HG03139 (cell line): ENCODE measurements around the gene HECTD3.
"Not testable (repeated sequence)": the region's sequence is repeated elsewhere in the genome, so short reads cannot be mapped to it uniquely, and the experiment has no call there.

Experiments
- ATAC-seq: cut with Tn5 transposase; IDR thresholded peaks from one replicate; pipeline ENCODE4 v1.9.1; 2021; ENCODE audit not compliant: unreplicated experiment

HECTD3 gene

DNA sequence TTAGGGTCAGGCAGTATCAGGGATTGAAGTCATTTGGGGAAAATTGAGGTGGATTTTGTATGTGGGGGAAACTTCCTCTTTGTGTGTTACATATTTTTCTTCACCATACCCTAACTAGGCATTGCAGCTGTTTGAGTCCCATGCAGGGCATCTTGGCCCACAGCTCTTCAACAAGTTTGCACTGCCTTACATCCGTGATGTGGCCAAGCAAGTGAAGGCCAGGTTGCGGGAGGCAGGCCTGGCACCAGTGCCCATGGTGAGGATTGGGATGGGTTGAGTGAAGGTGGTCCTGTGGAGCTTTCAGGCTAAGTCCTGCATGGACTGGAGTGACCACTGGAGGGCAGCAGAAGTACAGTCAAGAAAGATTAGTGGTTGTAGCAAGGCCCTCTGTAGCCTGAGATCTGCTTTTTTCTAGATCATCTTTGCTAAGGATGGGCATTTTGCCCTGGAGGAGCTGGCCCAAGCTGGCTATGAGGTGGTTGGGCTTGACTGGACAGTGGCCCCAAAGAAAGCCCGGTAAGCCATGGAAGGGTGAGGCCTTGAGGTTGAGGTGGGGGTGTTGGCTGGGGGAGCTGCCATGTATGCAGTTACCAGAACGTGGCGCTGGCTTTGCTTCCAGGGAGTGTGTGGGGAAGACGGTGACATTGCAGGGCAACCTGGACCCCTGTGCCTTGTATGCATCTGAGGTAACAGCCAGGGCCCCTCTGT lies 3.4 kb upstream of the HECTD3 start:
- no peak for ATAC-seq

DNA sequence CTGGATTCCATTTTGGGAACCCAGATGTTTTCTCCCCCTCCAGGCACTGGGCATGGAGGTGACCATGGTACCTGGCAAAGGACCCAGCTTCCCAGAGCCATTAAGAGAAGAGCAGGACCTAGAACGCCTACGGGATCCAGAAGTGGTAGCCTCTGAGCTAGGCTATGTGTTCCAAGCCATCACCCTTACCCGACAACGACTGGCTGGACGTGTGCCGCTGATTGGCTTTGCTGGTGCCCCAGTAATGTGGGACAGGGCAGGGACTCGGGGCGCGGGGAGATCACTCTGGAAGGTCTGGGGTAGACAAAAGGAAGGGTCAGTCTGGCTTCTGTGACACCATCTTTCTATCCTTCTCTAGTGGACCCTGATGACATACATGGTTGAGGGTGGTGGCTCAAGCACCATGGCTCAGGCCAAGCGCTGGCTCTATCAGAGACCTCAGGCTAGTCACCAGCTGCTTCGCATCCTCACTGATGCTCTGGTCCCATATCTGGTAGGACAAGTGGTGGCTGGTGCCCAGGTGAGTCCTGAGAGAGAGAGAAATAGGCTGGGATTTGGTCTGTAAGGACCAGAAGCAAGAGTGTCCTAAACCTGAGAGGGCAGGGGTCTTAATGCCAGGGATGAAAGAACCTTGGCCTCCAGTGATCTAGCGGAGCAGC lies 2.6 kb upstream of the HECTD3 start:
- ATAC-seq, result no peak

DNA sequence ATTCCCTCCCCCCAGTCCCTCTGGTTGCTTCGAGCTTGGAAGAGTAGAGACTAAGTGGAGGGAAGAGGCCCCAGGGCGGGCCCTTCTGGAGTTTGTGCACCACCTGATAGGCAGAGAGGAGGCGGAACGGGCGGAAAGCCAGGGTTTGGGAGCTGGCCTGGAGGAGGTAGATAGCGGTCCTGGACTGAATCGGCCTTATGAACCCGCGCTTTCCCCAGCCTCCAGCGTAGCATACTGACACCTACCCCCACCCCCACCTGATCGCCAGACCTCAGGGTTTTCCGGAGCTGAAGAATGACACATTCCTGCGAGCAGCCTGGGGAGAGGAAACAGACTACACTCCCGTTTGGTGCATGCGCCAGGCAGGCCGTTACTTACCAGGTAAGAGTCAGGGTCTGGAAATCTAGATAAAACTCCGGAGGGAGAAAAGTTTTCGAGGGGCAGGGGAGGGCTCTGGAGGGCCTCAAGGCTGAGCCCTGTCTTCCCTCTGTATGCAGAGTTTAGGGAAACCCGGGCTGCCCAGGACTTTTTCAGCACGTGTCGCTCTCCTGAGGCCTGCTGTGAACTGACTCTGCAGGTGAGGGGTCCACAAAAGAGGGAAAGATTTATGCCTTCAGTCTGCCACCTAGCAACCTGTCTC lies 1.6 kb upstream of the HECTD3 start:
- ATAC-seq, result no peak

DNA sequence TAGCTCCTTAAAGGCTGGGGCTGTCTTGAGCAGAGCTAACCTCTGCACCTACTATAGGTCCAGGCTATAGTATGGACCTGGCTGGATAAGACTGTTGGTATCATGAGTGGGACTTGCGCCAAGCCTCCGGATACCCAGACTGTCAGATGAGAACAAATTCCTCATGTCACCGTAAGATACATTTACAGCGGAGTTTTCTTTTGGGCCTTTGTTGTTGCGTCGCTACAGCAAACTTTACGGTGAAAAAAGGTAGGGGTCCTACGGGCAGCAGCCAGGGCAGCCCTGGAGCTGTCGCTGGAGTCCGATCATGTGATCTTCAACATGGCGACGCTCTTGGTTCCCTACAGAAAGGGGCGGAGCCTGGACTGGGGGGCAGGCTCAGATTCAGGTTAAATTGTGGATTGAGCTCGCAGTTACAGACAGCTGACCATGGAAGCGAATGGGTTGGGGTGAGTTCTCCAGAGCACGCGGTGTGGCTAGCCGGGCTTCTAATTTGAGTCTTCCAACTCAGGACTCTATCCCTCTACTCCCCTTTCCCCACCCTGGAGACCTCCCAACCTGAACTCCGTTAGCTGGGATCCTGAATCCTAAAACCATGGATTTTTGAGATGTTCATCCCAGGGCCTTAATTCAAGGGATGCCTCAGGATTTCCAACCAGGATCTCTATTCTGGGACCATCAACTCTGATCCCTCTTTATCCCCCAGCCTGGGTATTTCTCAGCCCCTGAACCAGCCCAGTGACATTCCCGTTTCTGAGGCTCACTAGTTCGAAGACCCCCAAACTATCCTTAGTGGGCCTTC lies 914 bp upstream of the HECTD3 start, which contains the start of gene UROD:
UROD (plus strand) TSS at position 418 of the 802 bp plus-strand sequence; CDS start at position 430, 12 bp downstream.
- ATAC-seq, result peak; percentile 61

DNA sequence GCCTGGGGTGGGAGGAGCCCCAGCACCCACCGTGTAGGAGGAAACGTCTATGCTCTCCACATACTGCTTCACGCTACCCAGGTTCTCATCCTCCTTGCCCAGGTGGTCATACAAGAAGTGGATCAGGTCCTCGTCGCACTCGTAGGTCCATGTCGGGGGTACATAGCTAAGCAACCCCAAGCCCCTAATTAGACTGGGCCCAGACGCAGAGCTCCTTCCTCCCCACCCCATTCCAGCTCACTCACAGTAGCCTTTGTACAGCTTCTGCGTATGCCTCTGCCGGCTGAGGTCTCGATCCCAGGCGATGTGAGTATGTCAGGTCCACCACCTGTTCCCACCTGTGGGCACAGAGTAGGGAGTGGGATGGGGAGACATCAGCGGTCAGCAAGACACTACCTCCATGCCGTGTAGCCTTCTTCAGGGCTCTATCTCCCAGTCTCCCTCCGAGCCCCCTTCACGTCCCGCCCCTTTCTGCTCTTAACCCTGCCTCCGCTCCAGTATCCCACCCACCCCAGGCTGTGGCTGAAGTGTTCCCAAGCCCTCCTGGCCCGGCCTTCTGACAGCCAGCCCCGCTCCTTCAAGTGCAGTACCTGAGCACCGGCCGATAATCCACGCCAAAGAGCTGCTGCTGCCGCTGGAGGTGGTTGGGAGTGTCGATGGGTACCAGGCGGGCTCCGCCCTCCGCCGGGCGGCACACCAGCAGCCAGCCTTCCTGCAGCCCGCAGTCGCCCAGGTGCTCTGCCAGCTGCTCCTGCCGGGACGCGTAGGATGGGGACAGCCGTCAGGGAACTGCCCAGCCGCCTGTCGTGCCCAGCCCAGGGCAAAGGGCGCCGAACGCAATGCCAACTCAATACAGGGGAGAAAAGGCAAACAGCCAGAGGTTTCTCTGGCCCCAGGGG lies 919 bp downstream of the HECTD3 start:
- no peak for ATAC-seq

DNA sequence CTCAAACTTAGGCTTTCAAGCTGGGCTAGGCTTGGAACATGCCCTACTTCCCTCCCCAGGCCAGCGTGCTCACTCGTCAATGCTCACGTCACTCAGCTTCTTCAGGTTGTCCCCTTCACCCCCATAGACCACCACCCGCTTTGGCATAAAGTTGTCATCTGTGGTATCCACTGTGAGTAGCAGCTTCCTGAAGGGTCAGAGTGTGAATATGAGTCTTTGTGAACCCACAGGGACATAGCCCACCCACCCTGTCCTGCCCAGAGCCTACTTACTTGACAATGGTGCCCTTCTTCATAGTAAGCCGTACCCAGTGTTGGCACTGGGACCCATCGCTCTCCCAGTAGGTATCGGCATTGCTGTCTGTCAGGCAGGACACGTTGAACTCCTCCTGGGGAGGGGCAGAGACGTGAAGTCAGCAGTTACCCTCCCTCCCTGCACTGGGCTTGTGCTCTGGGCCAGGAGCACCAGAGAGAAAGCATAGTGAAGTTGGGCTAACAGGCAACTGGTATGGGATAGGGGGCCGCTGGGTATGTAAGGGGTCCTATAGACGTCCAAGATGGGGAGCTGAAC lies 1.7 kb downstream of the HECTD3 start:
- no peak for ATAC-seq

DNA sequence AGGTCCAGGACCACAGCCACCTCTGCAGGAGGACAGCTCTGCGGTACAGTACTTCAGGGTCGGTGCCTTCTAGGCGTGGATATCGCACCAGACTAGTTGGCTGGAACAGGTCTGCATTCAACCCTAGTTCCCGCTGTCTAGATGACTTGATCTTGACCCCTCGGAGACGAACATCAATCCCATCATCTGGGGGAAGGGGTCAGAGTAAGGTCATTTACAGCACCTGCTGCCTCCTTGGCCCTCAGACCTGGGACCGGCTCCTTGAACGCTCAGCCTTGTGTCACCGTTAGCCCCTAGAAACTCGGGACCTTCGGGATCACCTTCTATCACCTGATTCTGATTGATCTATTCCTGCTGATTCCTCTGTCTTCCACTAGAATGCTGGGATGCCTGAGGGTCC lies 2.6 kb downstream of the HECTD3 start:
- no peak for ATAC-seq

DNA sequence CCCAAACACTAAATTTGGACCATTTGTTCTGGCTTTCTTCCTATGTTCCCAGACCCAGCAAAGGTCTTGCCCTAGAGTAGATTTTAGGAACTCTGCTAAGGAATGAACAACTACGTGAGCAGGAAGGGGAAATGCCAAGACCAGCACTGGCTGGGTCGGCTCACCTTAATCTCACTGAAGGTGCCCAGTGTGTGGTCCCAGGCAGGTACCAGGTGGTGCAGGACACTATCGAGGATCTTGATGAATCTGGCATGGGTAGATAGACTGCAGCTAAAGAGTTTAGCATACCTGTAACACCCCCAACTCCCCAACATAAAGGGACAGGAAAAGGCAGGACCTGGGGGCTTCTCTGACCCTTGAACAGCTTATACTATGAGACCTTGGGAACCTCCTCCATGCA lies 3.0 kb downstream of the HECTD3 start:
- ATAC-seq, result no peak

DNA sequence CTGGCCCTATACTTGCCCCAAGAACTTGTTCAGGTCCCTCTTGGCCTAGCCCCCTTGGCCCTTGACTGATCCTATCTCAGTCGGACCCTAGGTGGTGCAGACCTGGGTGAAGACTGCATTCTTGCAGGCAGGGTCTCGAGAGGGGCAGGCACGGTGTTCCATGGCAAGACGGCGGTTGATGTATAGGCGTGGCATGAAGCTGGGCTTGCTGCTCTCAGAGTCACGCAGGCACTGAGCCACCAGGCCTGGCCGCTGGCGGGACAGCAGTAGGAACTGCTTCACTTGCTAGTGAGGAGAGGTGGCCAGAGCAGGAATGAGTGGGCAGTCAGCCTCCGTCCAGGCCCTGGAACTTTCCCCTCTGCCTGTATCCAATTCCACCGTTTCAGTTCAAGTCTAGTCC lies 3.8 kb downstream of the HECTD3 start:
- ATAC-seq, result no peak

DNA sequence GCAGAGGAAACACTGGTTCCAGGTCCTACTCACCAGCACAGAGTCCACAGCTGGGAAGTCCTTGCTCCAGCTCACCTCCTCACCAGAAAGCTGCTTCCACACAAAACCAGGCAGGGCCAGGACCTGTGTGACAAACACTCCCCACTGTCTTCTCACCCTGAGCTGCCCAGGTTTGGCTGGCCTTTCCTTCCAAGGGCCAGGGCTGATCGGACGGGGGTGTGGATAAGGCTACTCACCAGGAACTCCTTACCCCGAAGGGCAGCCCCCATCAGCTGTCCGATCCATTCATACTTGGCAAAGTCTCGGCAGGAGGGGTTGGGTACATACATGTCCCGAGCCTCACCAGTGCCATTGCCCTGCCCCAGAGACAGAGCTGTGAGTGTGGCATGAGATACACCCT lies 5.4 kb downstream of the HECTD3 start:
- no peak for ATAC-seq

DNA sequence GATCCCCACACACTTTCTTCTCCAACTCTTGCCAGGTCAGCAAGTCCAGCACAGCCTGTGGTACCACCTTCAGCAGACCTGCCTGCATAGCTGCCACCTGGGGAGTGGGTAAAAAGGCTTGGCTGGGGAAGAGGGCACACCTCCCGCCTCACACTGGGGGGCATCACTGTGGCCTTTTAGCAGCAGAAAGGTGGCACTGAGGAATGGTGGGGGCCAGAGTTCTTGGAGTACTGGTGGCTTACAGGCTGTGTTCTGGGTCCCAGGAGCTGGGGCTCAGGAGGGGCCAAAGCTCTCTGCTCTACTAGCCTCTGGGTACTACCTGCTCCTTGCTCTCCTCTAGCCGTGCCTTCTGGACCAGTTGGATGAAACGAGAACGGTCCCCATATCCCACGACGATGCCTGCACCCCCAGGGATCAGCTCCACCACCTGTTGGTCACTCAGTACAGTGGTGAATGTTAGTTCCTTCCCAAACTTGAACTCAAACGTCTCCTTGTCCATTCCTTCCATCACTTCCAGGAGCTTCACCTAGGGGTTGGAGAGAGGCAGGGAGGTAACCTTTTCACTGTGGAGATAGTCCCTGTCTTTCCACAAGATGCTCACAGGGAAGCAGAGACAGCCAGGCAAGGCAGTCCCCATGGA lies 6.7 kb downstream of the HECTD3 start:
- ATAC-seq, result no peak

DNA sequence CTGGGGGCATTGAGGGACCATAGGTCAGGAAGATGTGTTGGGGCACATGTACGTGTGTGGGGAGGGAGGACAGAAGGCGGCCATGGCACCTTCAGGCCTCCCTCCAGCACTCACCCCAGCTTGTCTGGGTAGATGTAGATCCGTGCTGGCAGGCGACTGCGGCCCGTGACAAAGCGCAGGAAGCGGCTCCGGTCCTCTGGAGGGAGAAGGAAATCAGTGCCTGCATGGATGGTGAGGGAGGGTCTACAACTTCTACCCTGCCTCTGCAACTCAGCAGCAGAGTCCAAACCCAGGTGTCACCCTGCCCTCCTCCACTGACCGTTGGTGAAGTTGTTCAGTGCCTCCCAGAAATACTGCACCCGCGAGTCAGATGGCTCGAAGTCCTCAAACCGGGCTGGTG lies 7.4 kb downstream of the HECTD3 start:
- no peak for ATAC-seq

DNA sequence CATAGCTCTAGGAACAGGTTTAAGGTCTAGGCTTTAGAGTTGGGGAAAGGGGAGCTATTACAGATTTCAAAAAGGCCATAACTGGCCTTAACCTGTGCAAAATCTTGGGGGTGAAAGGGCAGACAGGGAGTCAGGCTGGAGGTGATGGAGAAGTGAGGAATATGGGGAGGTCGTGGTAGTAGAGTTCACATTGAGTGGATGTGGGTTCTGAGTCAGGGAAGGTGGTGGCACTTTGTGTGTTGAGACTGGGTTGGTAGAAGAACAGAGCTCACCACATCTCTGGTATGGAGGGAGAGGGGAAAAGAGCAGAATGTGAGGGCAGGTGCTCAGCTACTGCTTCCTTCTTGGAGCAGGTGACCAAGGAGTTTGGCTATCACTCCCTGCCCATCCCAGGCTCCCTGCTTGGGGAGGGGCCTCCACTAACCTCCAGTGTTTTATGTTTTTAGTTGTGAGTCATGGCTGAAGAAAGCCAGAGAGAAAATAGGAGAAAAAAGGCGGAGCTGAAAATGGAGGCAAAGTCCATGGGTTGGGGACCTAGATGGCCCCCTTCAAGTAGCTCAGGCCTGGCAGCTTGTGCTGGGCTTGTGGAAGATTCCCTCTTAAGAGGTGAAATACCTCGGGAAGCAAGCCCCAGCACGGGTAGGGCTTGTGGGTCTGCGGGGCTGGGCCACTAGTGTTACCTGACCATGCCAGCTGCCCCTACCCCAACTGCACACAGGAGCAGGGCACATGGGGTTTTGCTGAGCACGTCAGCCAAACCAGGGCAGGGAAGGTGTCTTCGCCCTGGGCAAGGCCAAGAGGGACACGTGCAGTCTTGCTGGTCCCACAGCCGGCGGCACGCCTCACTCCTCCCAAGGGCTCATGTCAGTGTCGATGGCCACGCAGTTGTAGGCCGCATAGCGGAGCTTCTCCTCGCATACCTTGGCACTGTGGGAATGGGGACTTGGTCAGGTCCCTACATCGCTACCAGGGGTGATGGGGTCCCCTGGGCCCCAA lies 8.2 kb downstream of the HECTD3 start:
- no peak for ATAC-seq

DNA sequence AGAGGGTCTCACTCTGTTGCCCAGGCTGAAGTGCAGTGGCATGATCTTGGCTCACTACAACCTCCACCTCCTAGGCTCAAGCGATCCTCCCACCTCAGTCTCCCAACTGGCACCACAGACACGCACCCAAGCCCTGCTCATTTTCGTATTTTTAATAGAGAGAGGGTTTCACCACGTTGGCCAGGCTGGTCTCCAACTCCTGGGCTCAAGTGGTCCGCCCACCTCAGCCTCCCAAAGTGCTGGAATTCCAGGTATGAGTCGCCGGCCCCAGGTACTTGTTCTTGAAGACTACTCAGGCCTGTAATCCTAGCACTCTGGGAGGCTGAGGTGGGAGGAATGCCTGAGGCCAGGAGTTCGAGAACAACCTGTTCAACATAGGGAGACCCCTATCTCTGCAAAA lies 9.5 kb downstream of the HECTD3 start:
- not testable (repeated sequence) for ATAC-seq

DNA sequence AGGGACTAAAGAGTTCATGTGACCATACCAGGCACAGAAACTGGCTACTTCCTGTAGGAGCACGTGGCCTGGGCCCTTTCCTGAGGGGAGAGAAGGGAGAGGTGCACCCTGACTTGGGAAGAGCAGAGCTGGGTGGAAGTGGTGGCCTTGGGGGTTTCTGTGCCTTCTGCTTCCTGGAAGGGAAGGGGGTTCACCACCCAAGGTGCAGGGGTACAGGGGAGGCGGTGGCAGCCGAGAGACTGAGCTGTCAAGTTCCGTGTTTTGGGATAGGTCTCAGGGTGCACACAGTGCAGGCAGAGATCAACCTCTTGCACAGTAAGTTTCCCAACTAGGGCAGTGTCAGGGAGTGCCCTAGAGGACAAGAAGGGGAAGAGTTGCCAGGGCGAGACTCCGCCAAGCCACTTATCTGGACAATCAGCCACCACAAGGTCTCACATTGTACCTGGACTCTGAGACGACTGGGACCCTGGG lies 10.1 kb downstream of the HECTD3 start:
- no peak for ATAC-seq

DNA sequence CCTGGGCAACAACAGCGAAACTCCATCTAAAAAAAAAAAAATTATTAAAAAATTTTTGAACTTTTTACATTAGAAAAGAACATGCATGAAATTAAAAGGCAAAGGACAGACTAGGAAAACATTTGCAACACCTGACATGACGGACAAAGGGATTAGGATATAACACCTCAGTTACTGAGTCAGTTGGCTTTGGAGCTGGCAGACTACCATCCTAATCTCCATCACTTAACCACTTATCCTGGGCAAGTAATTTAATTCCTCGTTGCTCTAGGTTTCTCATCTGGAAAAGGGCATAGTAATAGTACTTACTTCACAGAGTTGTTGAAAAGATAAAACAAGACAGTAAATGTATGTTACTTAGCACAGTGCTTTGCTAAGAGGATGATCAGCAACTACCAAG lies 11.9 kb downstream of the HECTD3 start:
- ATAC-seq, result no peak

DNA sequence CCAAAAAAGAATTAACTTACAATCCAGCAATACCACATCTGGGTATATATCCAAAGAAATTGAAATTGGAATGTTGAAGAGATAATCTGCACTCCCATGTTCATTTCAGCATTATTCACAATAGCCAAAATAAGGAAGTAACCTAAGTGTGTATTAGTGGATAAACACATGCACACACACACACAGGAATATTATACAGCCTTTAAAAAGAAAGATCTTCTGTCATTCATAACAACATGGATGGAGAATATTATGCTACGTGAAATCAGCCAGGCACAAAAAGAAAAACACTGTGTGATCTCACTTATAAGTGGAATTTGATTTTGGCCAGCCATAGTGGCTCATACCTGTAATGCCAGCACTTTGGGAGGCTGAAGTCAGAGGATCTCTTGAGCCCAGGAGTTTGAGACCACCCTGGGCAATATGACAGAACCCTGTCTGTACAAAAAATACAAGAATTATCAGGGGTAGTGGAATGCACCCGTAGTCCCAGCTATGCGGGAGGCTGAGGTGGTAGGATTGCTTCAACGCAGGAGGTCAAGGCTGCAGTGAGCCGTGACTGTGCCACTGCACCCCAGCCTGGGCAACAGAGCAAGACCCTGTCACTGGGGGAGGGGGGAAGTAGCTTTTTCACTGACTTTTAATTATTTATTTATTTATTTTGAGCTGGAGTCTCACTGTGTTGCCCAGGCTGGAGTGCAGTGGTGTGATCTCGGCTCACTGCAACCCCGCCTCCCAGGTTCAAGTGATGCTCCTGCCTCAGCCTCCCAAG lies 15.5 kb downstream of the HECTD3 start:
- no peak for ATAC-seq
